Left kidney (tissue), 2 donors: ENCODE data around the gene N4BP2L1. TPM values are rescaled to one million over a fixed set of nuclear protein-coding genes. Genes with fewer than 3 reads are reported as not detected.

ENCODE experiments used
- DNase-seq: peaks from one replicate; pipeline ENCODE4 v3.0.0-alpha.2; 2013
- polyA plus RNA-seq: library from polyadenylated mRNA; unstranded; fragments of 120-200 nt; gene quantifications from one replicate; pipeline ENCODE4 v1.2.1, GENCODE V29; 2013; ENCODE audit not compliant: insufficient read length

N4BP2L1 gene
- polyA plus RNA-seq, 1 donor: 29.9 TPM

GRCh38 chr13:32438871-32439270 is 10.9 kb upstream of the N4BP2L1 start:
- no peak for DNase-seq

- DNase-seq: no peak
Observed at GRCh38 chr13:32432856-32433255, 4.9 kb upstream of the N4BP2L1 start.

GRCh38 chr13:32431361-32431760 is 3.4 kb upstream of the N4BP2L1 start:
- DNase-seq: no peak

GRCh38 chr13:32430018-32430747 is 2.3 kb upstream of the N4BP2L1 start:
- no peak for DNase-seq

- DNase-seq: no peak
Observed at GRCh38 chr13:32429433-32429909, 1.5 kb upstream of the N4BP2L1 start.

GRCh38 chr13:32428581-32429432 is 877 bp upstream of the N4BP2L1 start:
- DNase-seq: peak; percentile 33

GRCh38 chr13:32426990-32427851 is 709 bp downstream of the N4BP2L1 start:
- peak; percentile 28 for DNase-seq

GRCh38 chr13:32426191-32426989 is 1.5 kb downstream of the N4BP2L1 start:
- DNase-seq: no peak

GRCh38 chr13:32425158-32425557 is 2.8 kb downstream of the N4BP2L1 start:
- DNase-seq: no peak

GRCh38 chr13:32423592-32423991 is 4.3 kb downstream of the N4BP2L1 start:
- no peak for DNase-seq

GRCh38 chr13:32419862-32420261 is 8.1 kb downstream of the N4BP2L1 start:
- no peak for DNase-seq

GRCh38 chr13:32417995-32418394 is 9.9 kb downstream of the N4BP2L1 start:
- DNase-seq: no peak

GRCh38 chr13:32415019-32415418 is 12.9 kb downstream of the N4BP2L1 start:
- no peak for DNase-seq

- DNase-seq: no peak
Observed at GRCh38 chr13:32414580-32414979, 13.3 kb downstream of the N4BP2L1 start.

GRCh38 chr13:32413284-32413683 is 14.6 kb downstream of the N4BP2L1 start:
- no peak for DNase-seq

GRCh38 chr13:32409561-32410421 is 18.1 kb downstream of the N4BP2L1 start:
- peak; percentile 24 for DNase-seq

- DNase-seq: no peak
Observed at GRCh38 chr13:32409001-32409313, 19.0 kb downstream of the N4BP2L1 start.

GRCh38 chr13:32408296-32409000 is 19.5 kb downstream of the N4BP2L1 start:
- no peak for DNase-seq

- DNase-seq: no peak
Observed at GRCh38 chr13:32407854-32408253, 20.1 kb downstream of the N4BP2L1 start.

GRCh38 chr13:32403108-32403507 is 24.8 kb downstream of the N4BP2L1 start:
- no peak for DNase-seq
